IPS DF 19.7 (cell line): ENCODE results near the gene PRMT5.
"Not testable (repeated sequence)": the region's sequence is repeated elsewhere in the genome, so short reads cannot be mapped to it uniquely, and the experiment has no call there.

Source experiments
- DNase-seq: peaks from one replicate; pipeline ENCODE4 v3.0.0-alpha.2; 2013; ENCODE audit warnings: low read depth, low spot score

Gene PRMT5

DNA sequence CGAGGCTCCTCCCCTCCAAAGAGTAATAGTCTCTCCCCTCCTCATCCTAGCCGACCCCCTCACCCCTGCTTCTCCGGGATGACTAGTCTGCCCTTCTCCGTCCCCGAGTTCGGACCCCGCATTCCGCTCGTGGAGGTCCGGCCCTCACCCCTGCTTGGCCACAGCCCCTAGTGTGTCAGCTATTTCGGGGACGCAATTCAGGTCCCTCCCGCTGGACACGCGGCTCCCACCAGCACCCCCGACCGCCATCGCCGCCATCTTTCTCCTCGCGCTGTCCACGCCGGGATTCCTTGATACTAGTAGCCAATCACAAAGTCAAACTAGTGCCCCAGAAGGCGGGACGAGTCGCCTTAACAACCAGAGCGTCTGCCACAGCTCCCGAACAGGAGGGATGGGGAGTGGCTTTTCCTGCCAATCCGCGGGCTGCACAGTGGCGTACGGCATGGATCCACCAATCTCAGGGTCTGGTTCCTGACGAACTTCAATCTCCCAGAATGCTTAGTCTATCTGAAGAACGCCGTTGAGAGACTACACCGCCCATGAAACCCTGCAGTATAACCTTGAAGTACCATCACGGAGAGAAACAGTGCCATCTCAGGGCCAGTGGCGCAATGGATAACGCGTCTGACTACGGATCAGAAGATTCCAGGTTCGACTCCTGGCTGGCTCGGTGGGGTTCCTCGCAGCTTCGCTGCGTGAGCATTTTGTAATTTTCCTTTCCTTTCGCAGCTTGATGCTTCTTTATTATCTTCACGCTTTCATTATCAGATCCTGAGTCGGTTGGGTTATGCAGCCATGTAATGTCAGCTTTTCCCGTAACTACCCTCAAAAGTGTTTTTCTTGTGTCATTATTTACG, at the start of gene PRMT5:
Gene PRMT5, minus strand, starts transcription at position 273 of the 857 bp plus-strand sequence. Its CDS starts 15 bp downstream, at position 258.
- DNase-seq = peak; percentile 99

- no peak for DNase-seq
Measured at GRCh38 chr14:22978487-22978837, 49.3 kb upstream of the PRMT5 start.

- DNase-seq = peak; percentile 85
Measured at GRCh38 chr14:22977684-22978486, 48.7 kb upstream of the PRMT5 start.

GRCh38 chr14:22977434-22977683, 48.2 kb upstream of the PRMT5 start:
- DNase-seq = no peak

GRCh38 chr14:22976620-22977433, 47.7 kb upstream of the PRMT5 start:
- no peak for DNase-seq

- no peak for DNase-seq
Measured at GRCh38 chr14:22974530-22975313, 45.5 kb upstream of the PRMT5 start.

DNA sequence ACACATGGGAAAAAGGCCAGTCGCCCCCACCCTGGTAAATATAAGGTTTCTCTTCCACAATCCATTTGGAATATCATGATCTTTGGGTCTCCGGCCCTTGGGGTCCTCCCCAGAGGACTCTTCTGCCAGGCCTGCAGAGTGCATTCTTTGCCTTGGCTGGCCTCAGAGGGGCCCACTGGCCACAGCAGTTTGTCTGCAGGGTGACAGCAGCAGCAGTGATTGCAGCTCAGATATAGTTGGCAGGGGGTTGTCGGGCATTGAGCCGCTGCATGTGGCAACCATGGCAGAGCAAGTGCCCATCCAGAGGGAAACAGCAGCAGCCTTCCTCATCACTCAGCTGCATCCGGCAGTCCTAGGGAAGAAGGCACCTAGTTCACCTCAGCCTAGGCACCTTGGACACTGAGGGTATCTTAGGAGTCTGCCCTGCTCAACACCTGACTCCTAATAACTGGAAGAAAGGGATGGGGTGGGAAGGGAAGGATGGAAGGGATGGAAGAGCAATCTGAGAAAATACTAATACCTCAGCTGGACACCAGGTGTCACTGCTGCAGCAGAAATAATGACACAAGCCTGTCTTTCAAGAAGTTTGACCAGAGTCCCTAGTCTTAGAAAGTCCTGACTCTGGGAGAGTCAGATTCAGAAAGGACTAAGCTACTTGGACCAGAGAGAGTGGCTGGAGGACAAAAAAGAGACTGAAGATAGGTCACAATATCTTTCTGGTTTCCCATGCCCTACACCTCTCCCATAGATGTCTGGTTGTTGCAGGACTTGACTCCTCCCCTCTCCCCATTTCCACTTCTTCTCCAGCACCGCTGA, 44.2 kb upstream of the PRMT5 start:
- no peak for DNase-seq

DNA sequence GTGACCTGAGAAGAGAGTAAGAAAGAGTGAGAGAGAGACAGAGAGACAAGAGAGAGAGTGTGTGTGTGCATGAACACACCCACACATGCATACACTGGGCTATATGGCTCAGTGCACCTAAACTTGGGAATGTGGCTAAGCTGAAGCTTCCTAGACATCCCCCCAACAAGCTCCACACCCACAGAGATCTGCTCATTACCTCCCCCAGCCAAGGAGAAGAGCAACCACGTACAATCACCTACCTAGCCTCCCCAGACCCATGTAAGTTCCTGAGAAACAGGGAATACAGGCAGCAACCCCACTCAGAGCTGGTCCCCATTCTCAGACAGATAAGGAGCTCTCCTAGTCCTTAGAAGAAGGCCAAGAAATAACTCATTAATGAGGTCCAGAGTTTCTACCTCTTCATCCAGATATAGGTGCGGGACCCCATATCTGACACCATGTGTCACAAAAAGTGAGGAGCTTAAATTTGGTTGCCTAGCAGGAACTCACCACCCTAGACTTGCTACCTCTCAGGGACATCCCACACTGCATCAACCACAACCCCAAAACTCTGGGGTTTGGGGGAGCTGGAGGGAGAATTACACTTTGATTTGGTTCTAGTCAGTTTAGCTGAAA, 43.2 kb upstream of the PRMT5 start:
- no peak for DNase-seq

GRCh38 chr14:22971152-22971551, 42.0 kb upstream of the PRMT5 start:
- DNase-seq = no peak

- no peak for DNase-seq
Measured at GRCh38 chr14:22966783-22967269, 37.6 kb upstream of the PRMT5 start.

GRCh38 chr14:22965916-22966782, 37.0 kb upstream of the PRMT5 start:
- not testable (repeated sequence) for DNase-seq

GRCh38 chr14:22962061-22962676, 33.0 kb upstream of the PRMT5 start:
- DNase-seq = no peak

GRCh38 chr14:22955702-22956569, 26.8 kb upstream of the PRMT5 start:
- no peak for DNase-seq

DNA sequence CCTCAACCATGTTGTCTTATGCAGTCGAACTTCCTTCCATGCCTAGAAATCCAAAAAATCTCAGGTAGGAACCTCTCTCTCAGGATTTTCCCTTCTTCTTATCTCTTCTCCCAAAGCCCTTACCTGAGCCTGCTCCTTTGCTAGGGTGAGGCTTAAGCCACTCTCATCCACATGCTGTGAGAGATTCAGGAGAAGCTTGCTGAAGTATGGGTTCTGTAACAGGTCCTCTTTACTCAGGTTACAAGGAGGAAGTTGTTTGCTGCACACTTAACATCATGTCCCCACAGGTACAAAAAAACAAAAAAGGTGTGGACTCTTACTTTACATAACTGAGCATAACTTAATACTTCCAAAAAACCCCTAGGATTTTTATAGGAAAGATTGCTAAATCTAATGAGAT, 23.2 kb upstream of the PRMT5 start:
- no peak for DNase-seq

DNA sequence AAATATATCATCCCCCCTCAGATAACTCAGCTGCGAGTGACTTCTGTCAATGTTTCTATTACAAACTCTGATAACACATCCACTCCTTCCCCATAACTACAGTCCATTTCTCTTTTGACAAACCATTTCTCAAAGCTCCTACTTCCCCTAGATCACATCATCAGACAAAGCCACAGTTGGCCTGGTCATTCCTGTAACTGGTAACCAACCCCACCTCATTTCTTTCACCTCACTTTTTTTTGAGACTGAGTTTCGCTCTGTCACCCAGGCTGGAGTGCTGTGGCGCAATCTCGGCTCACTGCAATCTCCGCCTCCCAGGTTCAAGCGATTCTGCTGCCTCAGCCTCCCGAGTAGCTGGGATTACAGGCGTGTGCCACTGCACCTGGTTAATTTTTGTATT, 22.6 kb upstream of the PRMT5 start:
- not testable (repeated sequence) for DNase-seq

DNA sequence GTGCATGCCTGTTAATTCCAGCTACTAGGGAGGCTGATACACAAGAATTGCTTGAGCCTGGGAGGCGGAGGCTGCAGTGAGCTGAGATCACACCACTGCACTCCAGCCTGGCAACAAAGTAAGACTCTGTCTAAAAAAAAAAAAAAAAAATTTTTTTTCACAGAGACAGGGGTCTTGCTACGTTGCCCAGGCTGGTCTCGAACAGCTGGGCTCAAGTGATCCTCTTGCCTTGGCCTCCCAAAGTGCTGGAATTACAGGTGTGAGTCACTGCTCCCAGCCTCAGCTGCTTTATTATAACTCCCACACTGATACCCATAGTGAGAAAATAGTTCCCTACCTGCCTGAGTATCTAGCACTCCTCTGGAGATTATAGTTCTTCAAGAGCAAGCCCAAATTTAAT, 16.5 kb upstream of the PRMT5 start:
- no peak for DNase-seq

DNA sequence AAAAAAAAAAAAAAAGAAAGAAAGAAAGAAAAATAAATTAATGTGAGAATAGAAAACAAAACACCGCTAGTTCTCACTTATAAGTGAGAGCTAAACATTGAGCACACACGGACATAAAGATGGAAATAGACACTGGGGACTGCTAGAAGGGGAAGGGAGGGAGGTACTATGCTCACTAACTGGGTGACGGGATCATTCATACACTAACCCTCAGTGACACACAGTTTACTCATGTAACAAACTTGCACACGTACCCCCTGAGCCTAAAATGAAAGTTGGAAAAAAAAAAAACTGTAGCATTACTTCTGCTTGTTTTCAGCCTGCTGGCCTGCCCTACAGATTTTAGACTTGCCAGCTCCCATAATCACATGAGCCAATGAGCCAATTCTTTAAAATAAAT, 10.5 kb upstream of the PRMT5 start:
- DNase-seq = no peak

DNA sequence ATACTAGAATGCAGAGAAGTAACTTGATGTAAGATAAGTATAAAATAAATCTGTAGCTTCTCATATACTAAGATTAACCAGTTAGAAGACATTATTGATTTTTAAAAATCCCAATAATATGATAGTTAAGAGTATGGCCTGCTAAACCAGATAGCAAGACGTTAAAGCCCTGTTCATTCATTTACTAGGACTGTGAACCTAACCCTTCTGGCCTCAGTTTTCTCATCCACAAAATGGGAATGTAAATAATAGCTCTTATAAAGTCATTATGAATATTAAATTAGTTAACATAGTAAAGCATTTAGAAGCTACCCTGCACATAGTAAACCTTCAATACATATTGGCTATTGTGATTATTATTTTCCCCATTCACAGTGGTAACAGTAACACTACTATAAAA, 6.0 kb upstream of the PRMT5 start:
- no peak for DNase-seq
